ENCODE measurements around the gene PARD3B. TPM values are rescaled to one million over a fixed set of nuclear protein-coding genes. Genes with fewer than 3 reads are reported as not detected.

Gene PARD3B
- total RNA-seq, 1 donor from 2014 or later = 23.8 TPM

DNA sequence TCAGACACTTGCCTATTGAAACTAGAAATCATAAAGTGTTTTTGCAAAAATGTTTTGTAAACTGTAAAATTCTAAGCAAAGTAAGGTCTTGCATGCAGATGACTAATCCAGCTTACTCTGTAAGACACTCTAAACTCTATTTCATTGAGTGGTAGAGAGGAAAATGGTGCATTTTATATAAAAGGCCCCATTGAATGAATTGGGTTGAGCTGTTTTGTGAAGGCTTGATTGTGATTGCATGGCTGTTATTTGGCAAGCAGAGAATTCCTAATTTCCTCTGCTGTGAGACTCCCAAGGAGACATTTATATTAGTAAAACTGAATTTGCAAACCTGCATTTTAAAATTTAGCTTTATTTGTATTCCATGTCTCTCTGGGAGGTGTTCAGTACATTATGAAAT lies 234.5 kb downstream of the PARD3B start:
- intact Hi-C loops (cut with DNase I) = no loop called here
- H3K4me1 ChIP-seq = no peaks in the 10 kb centered on the region
- H3K9me3 ChIP-seq = no peaks in the 10 kb centered on the region
- TF ChIP-seq, protein P1, sequence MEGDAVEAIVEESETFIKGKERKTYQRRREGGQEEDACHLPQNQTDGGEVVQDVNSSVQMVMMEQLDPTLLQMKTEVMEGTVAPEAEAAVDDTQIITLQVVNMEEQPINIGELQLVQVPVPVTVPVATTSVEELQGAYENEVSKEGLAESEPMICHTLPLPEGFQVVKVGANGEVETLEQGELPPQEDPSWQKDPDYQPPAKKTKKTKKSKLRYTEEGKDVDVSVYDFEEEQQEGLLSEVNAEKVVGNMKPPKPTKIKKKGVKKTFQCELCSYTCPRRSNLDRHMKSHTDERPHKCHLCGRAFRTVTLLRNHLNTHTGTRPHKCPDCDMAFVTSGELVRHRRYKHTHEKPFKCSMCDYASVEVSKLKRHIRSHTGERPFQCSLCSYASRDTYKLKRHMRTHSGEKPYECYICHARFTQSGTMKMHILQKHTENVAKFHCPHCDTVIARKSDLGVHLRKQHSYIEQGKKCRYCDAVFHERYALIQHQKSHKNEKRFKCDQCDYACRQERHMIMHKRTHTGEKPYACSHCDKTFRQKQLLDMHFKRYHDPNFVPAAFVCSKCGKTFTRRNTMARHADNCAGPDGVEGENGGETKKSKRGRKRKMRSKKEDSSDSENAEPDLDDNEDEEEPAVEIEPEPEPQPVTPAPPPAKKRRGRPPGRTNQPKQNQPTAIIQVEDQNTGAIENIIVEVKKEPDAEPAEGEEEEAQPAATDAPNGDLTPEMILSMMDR (IDR thresholded peaks at IDR 0.05) = no peak
- H3K36me3 ChIP-seq = no peaks in the 10 kb centered on the region
- ATAC-seq = no peak
- H3K4me3 ChIP-seq = no peak overlapping the region
- DNase-seq = no peak
- H3K27ac ChIP-seq = no peak overlapping the region
- H3K27me3 ChIP-seq (ENCODE audit: low read depth) = no peaks in the 10 kb centered on the region

DNA sequence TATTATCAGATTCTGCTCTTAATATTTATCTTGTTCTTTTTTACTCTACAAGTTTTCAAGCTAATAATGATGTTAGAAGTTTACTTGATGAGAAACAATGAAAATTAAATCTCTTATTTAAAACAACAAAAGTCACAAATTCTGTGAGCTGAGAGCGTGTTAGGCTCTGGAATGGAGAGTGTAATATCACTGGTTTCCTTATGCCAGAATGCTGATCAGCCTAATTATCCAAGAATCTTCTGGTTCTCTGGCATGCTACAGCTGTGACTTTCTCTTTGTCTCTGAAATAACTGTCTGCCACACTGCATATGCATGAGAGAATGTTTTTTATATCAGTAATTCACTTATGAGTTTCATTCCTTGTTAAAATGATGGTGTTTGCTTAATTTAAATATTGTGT lies 236.7 kb downstream of the PARD3B start:
- Histone ChIP-seq H3K4me3 (no peak overlapping the region), H3K4me1 (no peaks in the 10 kb centered on the region), H3K27me3 (ENCODE audit: low read depth) (no peaks in the 10 kb centered on the region), H3K36me3 (no peaks in the 10 kb centered on the region), H3K27ac (no peak overlapping the region), H3K9me3 (no peaks in the 10 kb centered on the region)
- intact Hi-C loops (cut with DNase I) = no loop called here
- DNase-seq (no peak), ATAC-seq (no peak)
- TF ChIP-seq, protein P1 (IDR thresholded peaks at IDR 0.05) = no peak

DNA sequence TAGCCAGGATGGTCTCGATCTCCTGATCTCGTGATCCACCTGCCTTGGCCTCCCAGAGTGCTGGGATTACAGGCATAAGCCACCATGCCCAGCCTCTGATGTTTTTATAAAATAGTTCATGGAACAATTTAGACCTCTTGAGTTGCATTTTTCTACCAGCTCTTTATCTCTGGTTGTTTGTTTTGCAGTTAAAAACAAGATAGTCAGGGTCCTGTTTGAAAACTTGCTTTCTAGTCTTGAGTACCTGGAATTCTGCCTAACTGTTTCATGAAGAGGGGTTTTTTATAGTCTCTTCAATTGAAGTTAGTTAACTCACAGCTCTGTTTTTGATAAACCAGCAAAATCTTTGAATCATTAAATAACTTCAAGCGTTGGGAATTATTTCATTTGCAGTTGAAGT lies 244.8 kb downstream of the PARD3B start:
- Histone ChIP-seq H3K27me3 (ENCODE audit: low read depth) (no peaks in the 10 kb centered on the region), H3K36me3 (no peaks in the 10 kb centered on the region), H3K27ac (no peak overlapping the region), H3K4me1 (no peaks in the 10 kb centered on the region), H3K4me3 (no peak overlapping the region), H3K9me3 (no peaks in the 10 kb centered on the region)
- TF ChIP-seq, protein P1 (IDR thresholded peaks at IDR 0.05) = no peak
- ATAC-seq (peak in 1 of 2 donors; percentile 62), DNase-seq (no peak)
- intact Hi-C loops (cut with DNase I) = no loop called here

DNA sequence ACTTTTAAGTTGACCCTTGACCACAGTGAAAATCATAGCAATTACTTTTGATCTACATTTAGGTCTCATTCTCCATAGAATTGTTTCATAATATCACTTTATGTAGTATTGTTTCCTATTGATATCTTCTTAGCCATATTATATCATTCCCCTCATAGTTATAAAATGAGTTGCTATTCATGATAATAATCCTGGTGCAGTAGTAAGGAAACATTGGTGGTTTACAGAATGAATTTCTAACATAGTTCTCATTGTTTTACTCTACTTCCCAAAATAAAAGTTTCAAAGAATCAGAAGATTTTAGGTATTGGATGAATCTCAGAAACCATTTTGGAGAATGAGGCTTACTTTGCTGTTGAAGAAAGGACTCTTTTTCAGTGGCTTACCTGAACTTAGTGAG lies 246.0 kb downstream of the PARD3B start:
- no peak overlapping the region for H3K27ac ChIP-seq
- DNase-seq (no peak), ATAC-seq (no peak)
- TF ChIP-seq, protein P1 (IDR thresholded peaks at IDR 0.05) = no peak
- no peaks in the 10 kb centered on the region for H3K9me3 ChIP-seq
- no peak overlapping the region for H3K4me3 ChIP-seq
- no peaks in the 10 kb centered on the region for H3K36me3 ChIP-seq
- H3K4me1 ChIP-seq = no peaks in the 10 kb centered on the region
- intact Hi-C loops (cut with DNase I) = no loop called here
- H3K27me3 ChIP-seq (ENCODE audit: low read depth) = no peaks in the 10 kb centered on the region

DNA sequence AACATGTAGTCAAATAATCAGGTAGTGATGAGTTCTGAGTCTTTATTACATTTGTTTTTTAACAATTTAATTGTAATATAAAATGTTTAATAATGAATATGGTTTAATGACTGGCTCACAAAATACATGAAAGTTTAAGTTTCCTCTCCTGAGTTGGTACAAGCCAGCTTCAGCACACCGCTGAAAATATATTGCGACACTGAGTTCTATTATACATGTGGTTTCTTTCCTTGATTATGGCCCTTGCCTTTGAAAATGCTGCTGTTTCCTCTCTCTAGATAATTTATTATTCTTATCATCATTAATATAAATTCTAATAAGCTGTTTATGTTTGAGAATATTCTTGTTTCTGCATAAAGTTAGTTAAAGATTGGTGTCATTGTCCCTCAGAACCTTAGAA lies 249.3 kb downstream of the PARD3B start:
- ATAC-seq (no peak), DNase-seq (no peak)
- Histone ChIP-seq H3K36me3 (no peaks in the 10 kb centered on the region), H3K4me1 (no peaks in the 10 kb centered on the region), H3K4me3 (no peak overlapping the region), H3K9me3 (no peaks in the 10 kb centered on the region), H3K27ac (no peak overlapping the region), H3K27me3 (ENCODE audit: low read depth) (no peaks in the 10 kb centered on the region)
- intact Hi-C loops (cut with DNase I) = no loop called here
- TF ChIP-seq, protein P1 (IDR thresholded peaks at IDR 0.05) = no peak

DNA sequence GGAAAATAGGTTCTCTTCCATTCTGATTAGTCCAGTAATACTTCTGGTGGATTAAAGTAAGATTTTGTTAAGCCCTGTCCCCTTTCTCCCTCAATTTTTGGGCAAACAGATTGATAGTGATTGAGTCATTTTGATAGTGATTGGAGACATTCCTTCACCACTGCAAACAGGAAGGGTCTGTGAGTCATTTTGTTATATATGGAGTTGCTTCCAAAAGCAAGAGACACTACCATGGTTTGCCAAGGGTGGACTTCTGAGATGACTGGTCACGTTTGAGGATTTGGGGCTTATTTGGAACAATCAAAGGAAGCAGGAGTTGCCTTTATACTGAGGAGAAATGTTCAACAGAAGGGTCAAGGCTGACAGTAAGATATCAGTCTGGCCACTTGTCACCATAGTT lies 249.9 kb downstream of the PARD3B start:
- TF ChIP-seq, protein P1 (IDR thresholded peaks at IDR 0.05) = no peak
- no peaks in the 10 kb centered on the region for H3K27me3 ChIP-seq (ENCODE audit: low read depth)
- no peak overlapping the region for H3K4me3 ChIP-seq
- no peaks in the 10 kb centered on the region for H3K36me3 ChIP-seq
- no peaks in the 10 kb centered on the region for H3K9me3 ChIP-seq
- no peak overlapping the region for H3K27ac ChIP-seq
- no peaks in the 10 kb centered on the region for H3K4me1 ChIP-seq
- intact Hi-C loops (cut with DNase I) = no loop called here
- ATAC-seq (no peak), DNase-seq (no peak)

Measured in lower lobe of right lung (tissue), 2 donors.